HUES6 (cell line): ENCODE data around the gene CDK4.
"Not testable (repeated sequence)": the region's sequence is repeated elsewhere in the genome, so short reads cannot be mapped to it uniquely, and the experiment has no call there.

ENCODE experiments used
- H3K27ac ChIP-seq: 2 replicates; pipeline ENCODE4 v1.7.0; 2013; ENCODE audit warnings: low read depth, mild to moderate bottlenecking, low read length, inconsistent platforms
- H3K27me3 ChIP-seq: 2 replicates; pipeline ENCODE4 v1.6.1; 2013; ENCODE audit warnings: low read length; ENCODE audit not compliant: control insufficient read depth, insufficient read depth
- H3K36me3 ChIP-seq: 2 replicates; pipeline ENCODE4 v1.6.1; 2013; ENCODE audit warnings: low read length; ENCODE audit not compliant: control insufficient read depth, insufficient read depth
- H3K4me1 ChIP-seq: 2 replicates; pipeline ENCODE4 v1.6.1; 2013; ENCODE audit warnings: low read length; ENCODE audit not compliant: control insufficient read depth, insufficient read depth
- H3K4me3 ChIP-seq: 2 replicates; pipeline ENCODE4 v1.5.1; 2013; ENCODE audit warnings: low read depth, low read length
- H3K9ac ChIP-seq: one replicate; pipeline ENCODE4 v1.6.1; 2013; ENCODE audit warnings: mild to moderate bottlenecking, low read length
- H3K9me3 ChIP-seq: 2 replicates; pipeline ENCODE4 v1.6.1; 2013; ENCODE audit warnings: low read depth, low read length; ENCODE audit not compliant: control insufficient read depth, insufficient read depth

Gene CDK4

DNA sequence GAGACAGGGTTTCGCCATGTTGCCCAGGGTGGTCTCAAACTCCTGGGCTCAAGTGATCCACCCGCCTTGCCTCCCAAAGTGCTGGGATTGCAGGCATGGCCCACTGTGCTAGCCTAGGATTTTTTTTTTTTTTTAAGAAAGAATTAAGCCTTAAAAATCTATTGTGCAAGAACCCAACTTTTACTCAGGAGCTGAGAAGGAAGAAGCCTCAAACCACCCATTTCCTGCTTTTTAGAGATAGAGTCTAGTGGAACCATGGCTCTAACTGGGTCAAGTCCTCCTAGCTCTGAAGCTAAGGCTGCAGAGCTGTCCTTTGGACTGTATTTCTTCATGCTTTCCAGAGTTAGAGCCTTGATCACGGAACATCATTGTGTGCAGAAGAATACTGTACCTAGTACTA lies 29.1 kb upstream of the CDK4 start:
- no peak overlapping the region for H3K27ac ChIP-seq
- H3K9ac ChIP-seq, result no peak overlapping the region
- peaks cover 17% of the 10 kb centered on the region for H3K36me3 ChIP-seq
- H3K9me3 ChIP-seq, result no peaks in the 10 kb centered on the region
- H3K4me1 ChIP-seq, result no peaks in the 10 kb centered on the region
- no peaks in the 10 kb centered on the region for H3K27me3 ChIP-seq
- no peak overlapping the region for H3K4me3 ChIP-seq

DNA sequence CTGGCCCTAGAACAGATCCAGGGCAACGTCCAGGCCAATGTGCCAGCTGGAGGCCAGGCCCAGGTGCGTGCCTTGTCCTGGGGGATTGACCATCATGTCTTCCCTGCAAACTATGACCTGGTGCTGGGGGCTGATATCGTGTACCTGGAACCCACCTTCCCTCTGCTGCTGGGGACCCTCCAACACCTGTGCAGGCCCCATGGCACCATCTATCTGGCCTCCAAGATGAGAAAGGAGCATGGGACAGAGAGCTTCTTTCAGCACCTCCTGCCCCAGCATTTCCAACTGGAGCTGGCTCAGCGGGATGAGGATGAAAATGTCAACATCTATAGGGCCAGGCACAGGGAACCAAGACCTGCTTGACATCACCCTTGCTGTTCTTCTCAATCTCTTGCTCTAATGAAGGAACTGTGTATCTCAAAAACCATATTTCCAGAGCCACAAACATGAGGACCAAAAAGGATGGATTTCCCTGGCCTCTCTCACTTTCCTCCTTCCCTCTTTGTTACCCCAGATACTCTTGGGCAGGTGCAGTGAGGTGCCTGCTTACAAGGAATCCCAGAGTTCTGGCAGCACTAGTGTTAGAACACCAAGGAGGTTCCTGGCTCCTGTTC lies 28.3 kb upstream of the CDK4 start:
- Histone ChIP-seq H3K27me3 (no peaks in the 10 kb centered on the region), H3K9ac (no peak overlapping the region), H3K36me3 (peaks cover 8% of the 10 kb centered on the region), H3K9me3 (no peaks in the 10 kb centered on the region), H3K4me1 (no peaks in the 10 kb centered on the region), H3K27ac (no peak overlapping the region), H3K4me3 (no peak overlapping the region)

DNA sequence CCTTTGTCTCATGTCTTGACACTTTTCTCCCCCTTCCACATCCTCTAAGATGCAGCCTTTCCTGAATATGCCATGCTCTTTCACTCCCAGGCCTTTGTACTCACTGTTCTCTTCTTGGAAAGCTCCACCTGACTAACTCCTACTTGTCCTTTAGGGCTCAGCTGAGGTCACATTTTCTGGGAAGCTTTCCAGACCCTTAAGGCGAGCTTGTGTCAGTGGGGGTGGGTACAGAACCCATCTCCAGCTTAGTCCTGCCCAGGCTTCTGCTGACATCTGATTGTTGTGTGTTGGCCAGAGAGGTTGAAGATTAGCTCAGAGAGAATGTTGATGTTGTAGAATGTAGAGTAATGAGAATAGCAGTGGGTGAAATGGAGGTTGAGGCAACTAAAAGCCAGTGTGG lies 27.6 kb upstream of the CDK4 start:
- peaks cover 5% of the 10 kb centered on the region; the same call in 1 of the 2 replicates for H3K36me3 ChIP-seq
- no peaks in the 10 kb centered on the region for H3K4me1 ChIP-seq
- H3K27ac ChIP-seq, result no peak overlapping the region
- H3K9me3 ChIP-seq, result no peaks in the 10 kb centered on the region
- H3K27me3 ChIP-seq, result no peaks in the 10 kb centered on the region
- no peak overlapping the region for H3K9ac ChIP-seq
- H3K4me3 ChIP-seq, result no peak overlapping the region

DNA sequence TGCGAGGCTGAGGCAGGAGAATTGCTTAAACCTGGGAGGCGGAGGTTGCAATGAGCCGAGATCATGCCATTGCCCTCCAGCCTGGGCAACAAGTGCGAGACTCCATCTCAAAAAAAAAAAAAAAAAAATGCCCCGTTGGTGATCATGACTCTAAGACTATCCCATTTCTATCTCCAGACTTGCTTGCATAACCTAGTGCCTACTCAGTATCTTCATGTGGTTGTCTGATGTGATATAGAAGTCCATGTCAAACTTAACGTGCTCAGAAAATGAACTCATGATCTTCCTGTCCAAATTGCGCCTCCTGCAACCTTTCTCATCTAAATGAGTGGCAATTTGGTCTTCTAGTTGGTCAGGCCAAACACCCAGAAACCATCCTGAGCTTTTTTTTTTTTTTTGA lies 25.8 kb upstream of the CDK4 start:
- Histone ChIP-seq H3K4me1 (no peaks in the 10 kb centered on the region), H3K4me3 (no peak overlapping the region), H3K27me3 (no peaks in the 10 kb centered on the region)

DNA sequence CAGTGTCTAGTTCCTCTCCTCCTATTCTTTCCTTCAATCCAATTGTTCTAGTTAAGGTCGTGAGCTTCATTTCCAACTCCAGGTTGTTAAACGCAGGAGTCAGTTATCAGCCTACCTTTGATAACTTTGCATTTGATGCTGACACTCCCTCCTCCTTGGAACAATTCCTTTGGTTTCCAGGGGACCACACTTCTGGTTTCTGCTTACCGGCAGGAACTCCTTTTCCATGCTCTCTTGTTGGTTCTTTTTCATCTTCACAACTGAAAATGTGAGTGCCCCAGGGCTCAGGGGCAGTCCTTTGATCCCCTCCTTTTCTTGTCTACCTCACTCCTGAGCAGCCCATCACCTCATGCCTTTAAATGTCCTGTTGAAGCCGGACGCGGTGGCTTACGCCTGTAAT lies 25.3 kb upstream of the CDK4 start:
- no peaks in the 10 kb centered on the region for H3K4me1 ChIP-seq
- H3K27ac ChIP-seq, result no peak overlapping the region
- H3K36me3 ChIP-seq, result no peaks in the 10 kb centered on the region
- H3K27me3 ChIP-seq, result no peaks in the 10 kb centered on the region
- H3K9me3 ChIP-seq, result no peaks in the 10 kb centered on the region
- peak overlapping the region; percentile 8 for H3K9ac ChIP-seq
- H3K4me3 ChIP-seq, result no peak overlapping the region

More for the DNA sequence above, 25.8 kb upstream of the CDK4 start:
- no peaks in the 10 kb centered on the region for H3K36me3 ChIP-seq
- H3K27ac ChIP-seq, result no peak overlapping the region
- H3K9me3 ChIP-seq, result no peaks in the 10 kb centered on the region
- H3K9ac ChIP-seq, result no peak overlapping the region

DNA sequence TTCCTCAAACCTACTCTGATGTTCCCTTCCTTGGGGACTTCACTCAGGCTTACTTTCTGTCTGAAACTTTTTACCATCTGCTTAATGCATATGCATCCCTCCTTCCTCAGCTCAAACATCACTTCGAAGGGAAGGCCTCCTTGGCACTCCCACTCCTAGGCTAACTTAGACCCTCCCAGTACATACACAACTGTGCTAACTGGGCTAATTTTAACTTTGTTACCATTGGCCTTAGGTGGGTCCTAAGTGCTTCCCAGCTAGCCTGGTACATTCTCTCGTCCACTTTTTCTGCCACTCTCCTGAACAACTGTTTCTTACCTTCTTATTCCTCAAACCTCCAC lies 24.1 kb upstream of the CDK4 start:
- no peaks in the 10 kb centered on the region for H3K9me3 ChIP-seq
- H3K36me3 ChIP-seq, result no peaks in the 10 kb centered on the region
- no peak overlapping the region for H3K27ac ChIP-seq
- H3K4me1 ChIP-seq, result no peaks in the 10 kb centered on the region
- no peak overlapping the region for H3K4me3 ChIP-seq
- H3K9ac ChIP-seq, result no peak overlapping the region
- no peaks in the 10 kb centered on the region for H3K27me3 ChIP-seq

DNA sequence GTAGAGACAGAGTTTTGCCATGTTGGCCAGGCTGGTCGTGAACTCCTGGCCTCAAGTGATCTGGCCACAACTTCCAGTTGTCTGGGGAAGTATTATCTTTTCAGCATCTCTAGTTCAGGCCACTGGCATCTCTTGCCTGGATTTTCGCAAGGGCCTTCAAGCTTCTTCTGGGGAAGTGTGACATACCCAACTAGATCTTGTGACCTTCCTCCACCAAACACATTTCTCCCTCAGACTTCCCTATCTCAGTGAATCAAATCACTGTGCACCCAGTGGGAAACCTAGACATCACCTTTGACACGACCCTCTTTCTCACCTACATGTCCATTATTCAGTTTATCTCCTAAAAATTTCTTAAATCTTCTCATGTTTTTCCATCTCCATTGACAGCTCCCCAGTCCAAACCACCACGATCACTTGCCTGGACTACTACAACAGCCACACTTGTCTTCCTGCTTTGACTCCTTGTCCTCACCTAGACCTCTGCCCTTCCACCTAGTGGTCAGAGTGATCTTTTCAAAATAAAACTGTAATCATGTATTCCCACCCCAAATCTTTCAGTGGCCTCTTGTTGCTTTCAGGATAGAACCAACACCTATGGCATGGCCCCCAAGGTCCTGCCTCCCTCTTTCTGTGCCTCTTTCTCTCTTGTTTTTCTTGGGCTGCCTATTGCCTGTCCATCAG lies 23.6 kb upstream of the CDK4 start:
- Histone ChIP-seq H3K4me3 (no peak overlapping the region), H3K4me1 (no peaks in the 10 kb centered on the region), H3K36me3 (peaks cover 3% of the 10 kb centered on the region), H3K27ac (no peak overlapping the region), H3K9ac (no peak overlapping the region), H3K27me3 (no peaks in the 10 kb centered on the region), H3K9me3 (no peaks in the 10 kb centered on the region)

DNA sequence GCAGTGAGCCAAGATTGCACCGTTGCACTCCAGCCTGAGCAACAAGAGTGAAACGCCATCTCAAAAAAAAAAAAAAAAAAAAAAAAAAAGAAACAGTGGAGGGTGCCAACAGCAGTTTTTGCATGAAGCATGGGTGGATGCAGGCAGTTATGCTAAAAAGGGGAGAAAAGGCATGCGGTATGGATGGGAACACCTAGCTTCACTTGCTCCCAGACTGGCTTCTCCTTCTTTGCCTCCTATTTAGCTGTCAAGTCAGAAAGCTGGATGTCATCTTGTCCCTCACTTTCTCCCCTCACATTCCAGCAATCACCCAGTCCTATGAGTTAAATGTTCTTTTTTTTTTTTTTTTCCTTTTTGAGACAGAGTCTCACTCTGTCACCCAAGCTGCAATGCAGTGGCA lies 22.9 kb upstream of the CDK4 start:
- no peaks in the 10 kb centered on the region for H3K9me3 ChIP-seq
- no peaks in the 10 kb centered on the region for H3K4me1 ChIP-seq
- no peaks in the 10 kb centered on the region for H3K27me3 ChIP-seq
- H3K27ac ChIP-seq, result no peak overlapping the region
- no peak overlapping the region for H3K9ac ChIP-seq
- peaks cover 9% of the 10 kb centered on the region for H3K36me3 ChIP-seq
- no peak overlapping the region for H3K4me3 ChIP-seq

DNA sequence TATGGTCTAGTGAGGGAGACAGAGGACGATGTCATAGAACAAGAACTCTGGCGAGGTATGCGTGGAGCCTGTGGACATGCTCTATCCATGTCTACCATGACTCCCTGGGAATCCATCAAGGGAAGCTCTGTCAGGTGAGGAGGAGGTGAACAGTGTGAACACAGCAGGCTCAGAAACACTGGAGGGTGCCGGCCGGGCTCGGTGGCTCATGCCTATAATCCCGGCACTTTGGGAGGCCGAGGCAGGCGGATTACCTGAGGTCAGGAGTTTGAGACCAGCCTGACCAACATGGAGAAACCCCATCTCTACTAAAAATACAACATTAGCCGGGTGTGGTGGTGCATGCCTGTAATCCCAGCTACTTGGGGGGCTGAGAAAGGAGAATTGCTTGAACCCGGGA lies 22.5 kb upstream of the CDK4 start:
- not testable (repeated sequence) for H3K27ac ChIP-seq, H3K27me3 ChIP-seq, H3K9ac ChIP-seq, H3K9me3 ChIP-seq, H3K4me3 ChIP-seq, H3K4me1 ChIP-seq
- peaks cover 14% of the 10 kb centered on the region for H3K36me3 ChIP-seq

DNA sequence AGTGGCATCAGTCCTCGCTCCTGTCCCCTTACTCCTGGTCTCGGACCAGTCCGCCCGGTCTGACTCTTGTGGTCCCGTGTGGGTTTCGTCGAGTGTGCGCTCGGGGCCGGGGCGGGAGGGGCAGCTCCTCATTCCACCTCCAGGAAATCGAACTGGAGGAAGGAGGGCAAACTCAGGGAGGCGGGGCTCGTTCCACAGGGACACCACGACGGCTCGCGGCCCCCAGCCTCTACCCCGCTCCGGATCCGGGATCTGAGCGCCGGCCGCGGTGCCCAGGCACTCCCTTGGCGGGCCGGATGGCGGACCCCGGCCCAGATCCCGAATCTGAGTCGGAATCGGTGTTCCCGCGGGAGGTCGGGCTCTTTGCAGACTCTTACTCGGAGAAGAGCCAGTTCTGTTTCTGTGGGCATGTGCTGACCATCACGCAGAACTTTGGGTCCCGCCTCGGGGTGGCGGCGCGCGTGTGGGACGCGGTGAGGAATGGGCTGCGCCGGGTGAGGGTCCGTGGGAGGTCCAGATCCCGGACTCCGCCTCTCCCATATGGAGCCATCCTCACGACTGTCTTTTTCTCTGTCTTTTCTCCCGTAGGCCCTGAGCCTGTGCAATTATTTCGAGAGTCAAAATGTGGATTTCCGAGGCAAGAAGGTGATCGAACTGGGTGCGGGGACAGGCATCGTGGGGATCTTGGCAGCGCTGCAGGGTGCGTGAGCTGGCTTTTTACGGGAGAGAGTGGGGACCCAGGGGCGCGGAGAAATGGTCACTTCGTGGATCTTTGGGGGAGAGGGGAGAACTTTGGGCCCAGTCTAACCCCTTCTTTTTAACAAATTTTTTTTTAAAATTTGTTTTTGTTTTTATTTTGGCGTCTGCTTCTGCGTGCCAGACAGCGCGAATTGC lies 20.6 kb upstream of the CDK4 start, which contains the start of gene EEF1AKMT3:
Gene EEF1AKMT3, plus strand, starts transcription at position 186 of the 894 bp plus-strand sequence. Its CDS starts 111 bp downstream, at position 297.
- peaks cover 28% of the 10 kb centered on the region for H3K36me3 ChIP-seq
- no peaks in the 10 kb centered on the region for H3K4me1 ChIP-seq
- H3K27me3 ChIP-seq, result no peaks in the 10 kb centered on the region
- peak within 1 kb of the TSS; percentile 79 for H3K4me3 ChIP-seq
- H3K9ac ChIP-seq, result peak within 1 kb of the TSS; percentile 97
- H3K9me3 ChIP-seq, result no peaks in the 10 kb centered on the region
- H3K27ac ChIP-seq, result peak within 1 kb of the TSS; percentile 91

DNA sequence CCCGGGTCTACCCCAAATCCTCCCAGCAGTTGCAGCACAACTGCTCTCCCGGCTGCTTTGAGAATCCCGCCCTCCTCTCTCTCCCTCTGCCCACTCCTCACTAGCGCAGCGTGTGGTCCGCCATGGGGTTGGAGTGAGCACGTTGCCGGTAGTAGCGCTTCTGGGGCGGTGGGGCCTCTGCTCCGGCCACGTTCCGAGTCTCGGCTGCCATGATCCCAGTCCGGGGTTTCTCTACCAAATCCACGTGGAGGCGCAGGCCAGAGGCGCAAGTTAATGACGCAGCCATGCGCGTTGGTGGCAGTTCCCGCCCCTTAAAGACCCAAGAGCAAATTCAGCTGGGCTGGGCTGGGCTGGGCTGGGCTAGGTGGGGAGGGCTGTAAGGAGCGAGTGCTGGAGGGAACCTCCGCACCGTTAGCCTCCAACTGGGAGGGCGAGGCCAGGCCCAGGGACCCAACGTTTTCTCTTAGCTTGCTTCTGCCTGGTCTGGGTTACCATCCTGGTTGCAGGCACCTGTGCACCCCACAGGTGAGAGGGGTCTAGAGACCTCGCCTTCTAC lies 19.8 kb upstream of the CDK4 start, which contains the start of gene METTL1:
Gene METTL1, minus strand, starts transcription at position 233 of the 556 bp plus-strand sequence. Its CDS starts 22 bp downstream, at position 211.
- peak within 1 kb of the TSS; percentile 97 for H3K9ac ChIP-seq
- peaks cover 28% of the 10 kb centered on the region for H3K36me3 ChIP-seq
- H3K4me3 ChIP-seq, result peak within 1 kb of the TSS; percentile 79

More for the DNA sequence above, 19.8 kb upstream of the CDK4 start, which contains the start of gene METTL1:
- H3K9me3 ChIP-seq, result no peaks in the 10 kb centered on the region
- H3K27me3 ChIP-seq, result peaks cover 7% of the 10 kb centered on the region
- peak within 1 kb of the TSS; percentile 91 for H3K27ac ChIP-seq
- H3K4me1 ChIP-seq, result peaks cover 6% of the 10 kb centered on the region
